HFFc6 (cell line): ENCODE measurements around the gene TMEM54. TPM values are rescaled to one million over a fixed set of nuclear protein-coding genes. Genes with fewer than 3 reads are reported as not detected.
A peak's percentile ranks its signal among the peaks of the same experiment; 100 is the strongest.

Source experiments
- DNase-seq: peaks from one replicate; pipeline ENCODE4 v3.0.0-alpha.2; 2018
- H3K27ac Mint-ChIP-seq: 2 replicates; pipeline ENCODE4 v1.8.0; 2020; ENCODE audit warnings: mild to moderate bottlenecking, mixed read lengths
- H3K27me3 Mint-ChIP-seq: 2 replicates; pipeline ENCODE4 v1.8.0; 2021; ENCODE audit warnings: mild to moderate bottlenecking, moderate library complexity, mixed read lengths; ENCODE audit not compliant: insufficient read depth
- H3K36me3 Mint-ChIP-seq: 2 replicates; pipeline ENCODE4 v1.8.0; 2021; ENCODE audit warnings: low read depth, mixed read lengths
- H3K4me1 Mint-ChIP-seq: 2 replicates; pipeline ENCODE4 v1.8.0; 2020; ENCODE audit warnings: low read depth, mixed read lengths
- H3K4me3 Mint-ChIP-seq: 2 replicates; pipeline ENCODE4 v1.8.0; 2020; ENCODE audit warnings: mild to moderate bottlenecking, moderate library complexity, mixed read lengths
- H3K9me3 Mint-ChIP-seq: 2 replicates; pipeline ENCODE4 v1.8.0; 2020; ENCODE audit warnings: mild to moderate bottlenecking, mixed read lengths
- total RNA-seq, 6 experiments: library from RNA; stranded (reverse); fragmentation: NEBNext Ultra II Directional; extraction: Animal tissue kit (Norgen Biotek cat#: 25700); gene quantifications; 2 replicates in 1 of 6; 3 replicates in 5 of 6; pipeline ENCODE4 v1.2.3, GENCODE V29; 2021
- TF ChIP-seq, protein P1 (sequence below): fragments of 200-600 bp; sonication (generic); IDR thresholded peaks from 2 replicates; pipeline ENCODE4 v1.5.0; 2021; ENCODE audit warnings: antibody characterized with exemption, mild to moderate bottlenecking

TMEM54 gene
- total RNA-seq, 6 experiments from 2014 or later, result 23.4 to 31.4 (median 25.8) TPM

GRCh38 chr1:32893198-32894018 lies 7.8 kb downstream of the TMEM54 start:
- H3K9me3 Mint-ChIP-seq, result peaks cover 4% of the 10 kb centered on the region; the same call in 1 of the 2 replicates
- peak overlapping the region; percentile 57; the same call in 1 of the 2 replicates for H3K4me3 Mint-ChIP-seq
- no peak overlapping the region for H3K27ac Mint-ChIP-seq
- peaks cover 20% of the 10 kb centered on the region for H3K4me1 Mint-ChIP-seq
- no peak for DNase-seq
- peaks cover 4% of the 10 kb centered on the region; the same call in 1 of the 2 replicates for H3K36me3 Mint-ChIP-seq
- H3K27me3 Mint-ChIP-seq, result peaks cover 13% of the 10 kb centered on the region
- TF ChIP-seq, protein P1, sequence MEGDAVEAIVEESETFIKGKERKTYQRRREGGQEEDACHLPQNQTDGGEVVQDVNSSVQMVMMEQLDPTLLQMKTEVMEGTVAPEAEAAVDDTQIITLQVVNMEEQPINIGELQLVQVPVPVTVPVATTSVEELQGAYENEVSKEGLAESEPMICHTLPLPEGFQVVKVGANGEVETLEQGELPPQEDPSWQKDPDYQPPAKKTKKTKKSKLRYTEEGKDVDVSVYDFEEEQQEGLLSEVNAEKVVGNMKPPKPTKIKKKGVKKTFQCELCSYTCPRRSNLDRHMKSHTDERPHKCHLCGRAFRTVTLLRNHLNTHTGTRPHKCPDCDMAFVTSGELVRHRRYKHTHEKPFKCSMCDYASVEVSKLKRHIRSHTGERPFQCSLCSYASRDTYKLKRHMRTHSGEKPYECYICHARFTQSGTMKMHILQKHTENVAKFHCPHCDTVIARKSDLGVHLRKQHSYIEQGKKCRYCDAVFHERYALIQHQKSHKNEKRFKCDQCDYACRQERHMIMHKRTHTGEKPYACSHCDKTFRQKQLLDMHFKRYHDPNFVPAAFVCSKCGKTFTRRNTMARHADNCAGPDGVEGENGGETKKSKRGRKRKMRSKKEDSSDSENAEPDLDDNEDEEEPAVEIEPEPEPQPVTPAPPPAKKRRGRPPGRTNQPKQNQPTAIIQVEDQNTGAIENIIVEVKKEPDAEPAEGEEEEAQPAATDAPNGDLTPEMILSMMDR, result peak; percentile 68

DNA sequence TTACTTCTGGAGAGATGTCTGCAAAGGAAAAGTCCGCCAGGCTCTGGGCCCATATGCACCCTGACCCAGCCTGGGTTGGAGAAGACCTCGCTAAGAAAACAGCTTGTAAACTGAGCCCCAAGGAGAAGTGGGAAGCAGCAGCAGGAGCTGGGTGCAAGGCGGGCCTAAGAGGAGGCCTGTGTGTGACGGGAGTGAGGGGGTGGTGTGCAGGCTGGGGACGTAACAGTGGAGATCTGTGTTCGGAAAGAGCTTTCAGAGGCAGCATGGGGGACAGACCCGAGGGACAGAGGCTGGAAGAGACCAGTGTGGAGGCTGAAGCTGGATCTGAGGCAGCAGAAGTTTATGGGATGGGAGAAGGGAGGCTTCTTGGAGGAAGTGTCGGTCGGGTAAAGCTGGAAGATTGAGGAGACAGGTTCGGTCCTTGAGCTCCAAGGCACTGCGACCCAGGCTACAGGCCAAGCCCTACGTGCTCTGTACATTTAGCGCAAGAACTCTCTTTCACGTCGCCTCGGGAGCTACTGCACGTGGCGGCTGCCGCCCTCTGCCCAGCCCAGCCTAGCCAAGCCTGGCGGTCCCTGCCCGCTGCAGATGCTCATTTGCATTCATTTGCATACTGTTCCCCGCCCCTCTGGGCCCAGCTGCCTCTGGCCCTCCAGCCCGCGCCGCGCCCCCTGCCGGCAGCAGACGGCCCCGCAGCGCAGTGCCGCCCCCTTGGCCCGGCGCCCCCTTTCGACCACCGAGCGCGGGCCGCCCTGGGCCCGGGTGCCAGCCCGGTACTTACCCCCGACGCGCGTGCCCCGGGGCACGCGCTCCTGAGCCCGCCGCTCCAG lies 8.6 kb downstream of the TMEM54 start:
- no peak for DNase-seq
- H3K4me3 Mint-ChIP-seq, result peak overlapping the region; percentile 57; the same call in 1 of the 2 replicates
- H3K27me3 Mint-ChIP-seq, result peaks cover 13% of the 10 kb centered on the region
- H3K9me3 Mint-ChIP-seq, result peaks cover 4% of the 10 kb centered on the region; the same call in 1 of the 2 replicates
- H3K27ac Mint-ChIP-seq, result no peak overlapping the region
- peaks cover 4% of the 10 kb centered on the region; the same call in 1 of the 2 replicates for H3K36me3 Mint-ChIP-seq
- TF ChIP-seq, protein P1, result peak; percentile 85
- peaks cover 18% of the 10 kb centered on the region for H3K4me1 Mint-ChIP-seq

- Mint-ChIP-seq H3K36me3 (peaks cover 4% of the 10 kb centered on the region; the same call in 1 of the 2 replicates), H3K27me3 (peaks cover 13% of the 10 kb centered on the region), H3K4me1 (peaks cover 12% of the 10 kb centered on the region), H3K4me3 (no peak overlapping the region), H3K9me3 (peaks cover 4% of the 10 kb centered on the region; the same call in 1 of the 2 replicates), H3K27ac (no peak overlapping the region)
- TF ChIP-seq, protein P1, result no peak
- DNase-seq, result no peak
These were observed 9.6 kb downstream of the TMEM54 start for GRCh38 chr1:32891630-32892029.

DNA sequence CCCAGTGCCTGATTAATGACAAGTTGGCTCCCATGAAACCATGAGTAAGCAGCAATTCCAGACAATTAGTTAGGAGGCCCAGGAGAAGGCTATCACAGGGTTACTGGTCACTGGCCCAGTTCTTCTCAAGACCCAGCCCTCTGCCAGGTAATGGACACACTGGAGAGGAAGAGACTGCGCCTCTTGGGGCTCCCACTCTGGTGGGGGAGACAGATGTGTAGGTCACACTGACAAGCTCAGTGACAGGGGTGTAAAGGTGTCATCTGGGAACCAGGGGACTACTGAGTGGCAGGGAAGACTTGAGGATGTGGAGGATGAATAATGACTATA lies 10.0 kb downstream of the TMEM54 start:
- peaks cover 4% of the 10 kb centered on the region; the same call in 1 of the 2 replicates for H3K36me3 Mint-ChIP-seq
- no peak for DNase-seq
- H3K9me3 Mint-ChIP-seq, result peaks cover 4% of the 10 kb centered on the region; the same call in 1 of the 2 replicates
- H3K27me3 Mint-ChIP-seq, result peaks cover 15% of the 10 kb centered on the region
- no peak overlapping the region for H3K4me3 Mint-ChIP-seq
- TF ChIP-seq, protein P1, result no peak
- H3K27ac Mint-ChIP-seq, result no peak overlapping the region
- H3K4me1 Mint-ChIP-seq, result peaks cover 12% of the 10 kb centered on the region

GRCh38 chr1:32890516-32891240 lies 10.5 kb downstream of the TMEM54 start:
- Mint-ChIP-seq H3K27me3 (peaks cover 17% of the 10 kb centered on the region), H3K9me3 (peaks cover 4% of the 10 kb centered on the region; the same call in 1 of the 2 replicates), H3K4me1 (peaks cover 12% of the 10 kb centered on the region), H3K4me3 (no peak overlapping the region), H3K27ac (no peak overlapping the region), H3K36me3 (peaks cover 4% of the 10 kb centered on the region; the same call in 1 of the 2 replicates)
- TF ChIP-seq, protein P1, result no peak
- no peak for DNase-seq
